Panc1 (cell line): ENCODE data around the gene TBC1D12. TPM values are rescaled to one million over a fixed set of nuclear protein-coding genes. Genes with fewer than 3 reads are reported as not detected.

ENCODE experiments used
- ATAC-seq: fragments of 200-7000 bp; cut with Tn5 transposase; 2 replicates; pipeline ENCODE4 v1.9.1; 2020; ENCODE audit warnings: mild to moderate bottlenecking, moderate library complexity
- BruUV-seq: library from RNA; stranded (reverse); fragments of 400-500 nt; replicated peaks from 2 replicates; lab custom pipeline; 2021; lab: Mats Ljungman, UMichigan
- CTCF ChIA-PET: fragments of 300-600 bp; sonication (Branson Sonifier 250); formaldehyde crosslinking; loops from one replicate; lab custom pipeline; 2022; ENCODE audit warnings: antibody characterized with exemption; lab: Charles Lee
- POLR2A ChIA-PET: fragments of 300-600 bp; sonication (Branson Sonifier 250); formaldehyde crosslinking; loops from one replicate; lab custom pipeline; 2022; ENCODE audit warnings: antibody characterized with exemption; lab: Charles Lee
- DNase-seq: peaks from one replicate; pipeline ENCODE4 v3.0.0-alpha.2; 2010; ENCODE audit warnings: low read depth, low spot score
- H3K27ac ChIP-seq: 2 replicates; pipeline ENCODE4 v1.5.1; 2011; ENCODE audit warnings: mild to moderate bottlenecking, low read length, inconsistent platforms
- H3K27me3 ChIP-seq: fragments of 200-500 bp; sonication (Bioruptor generic); 2 replicates; pipeline ENCODE4 v1.6.0; 2014; ENCODE audit warnings: low read length, inconsistent platforms; ENCODE audit not compliant: control insufficient read depth, insufficient read depth
- H3K36me3 ChIP-seq: fragments of 200-500 bp; sonication (Bioruptor generic); 2 replicates; pipeline ENCODE4 v1.5.1; 2014; ENCODE audit warnings: inconsistent platforms, mild to moderate bottlenecking, low read length, moderate library complexity; ENCODE audit not compliant: control insufficient read depth, insufficient read depth
- H3K4me1 ChIP-seq: 2 replicates; pipeline ENCODE4 v1.5.1; 2011; ENCODE audit warnings: inconsistent platforms, mild to moderate bottlenecking, low read length, moderate library complexity; ENCODE audit not compliant: control insufficient read depth, insufficient read depth
- H3K4me3 ChIP-seq, 2 experiments: 2 replicates each; pipeline ENCODE4 v1.5.1; 2011 to 2012; ENCODE audit warnings: low read depth in 2 of 2, low read length in 2 of 2, mild to moderate bottlenecking in 2 of 2, inconsistent platforms in 1 of 2, moderate library complexity in 1 of 2
- H3K9me3 ChIP-seq: fragments of 200-500 bp; sonication (Bioruptor generic); 2 replicates; pipeline ENCODE4 v1.5.1; 2014; ENCODE audit warnings: low read depth, mild to moderate bottlenecking, inconsistent platforms, low read length, moderate library complexity; ENCODE audit not compliant: control insufficient read depth, insufficient read depth
- CTCF ChIP-seq: fragments of 450-650 bp; IDR thresholded peaks from 2 replicates; pipeline ENCODE4 v1.5.1; 2017; ENCODE audit warnings: mild to moderate bottlenecking
- POLR2AphosphoS5 ChIP-seq: IDR thresholded peaks from 2 replicates; pipeline ENCODE4 v1.6.1; 2012; ENCODE audit warnings: mild to moderate bottlenecking, low read depth, low read length, moderate library complexity
- REST ChIP-seq, 2 experiments: IDR thresholded peaks; 2 replicates each; pipeline ENCODE4 v1.6.1; 2011 to 2012; ENCODE audit warnings: low read depth in 2 of 2, control low read depth in 1 of 2, low read length in 1 of 2, mild to moderate bottlenecking in 1 of 2, moderate library complexity in 1 of 2; ENCODE audit not compliant: insufficient read depth in 1 of 2
- SIN3A ChIP-seq: IDR thresholded peaks from 2 replicates; pipeline ENCODE4 v1.6.1; 2012; ENCODE audit warnings: low read depth, mild to moderate bottlenecking, low read length, moderate library complexity, borderline replicate concordance; ENCODE audit not compliant: insufficient read depth
- TCF7L2 ChIP-seq: IDR thresholded peaks from 2 replicates; pipeline ENCODE4 v1.6.1; 2011; ENCODE audit warnings: mild to moderate bottlenecking, low read depth, low read length, inconsistent platforms
- in situ Hi-C: cut with HindIII; loops from 2 replicates; pipeline ENCODE4 v1.10.0; 2016; ENCODE audit warnings: low sequenced_read_pairs, low pct_unique_long_range_greater_than_20kb
- intact Hi-C: fragments of 100-400 bp; cut with micrococcal nuclease; formaldehyde crosslinking; loops from one replicate; pipeline ENCODE4 v1.10.0; 2022; ENCODE audit not compliant: unreplicated experiment
- total RNA-seq: library from RNA; stranded (reverse); gene quantifications from one replicate; pipeline ENCODE4 v1.2.1, GENCODE V29; 2021; ENCODE audit not compliant: unreplicated experiment

Gene TBC1D12
- total RNA-seq, 1 experiment from 2014 or later = 23.7 TPM

- no peaks in the 10 kb centered on the region for H3K36me3 ChIP-seq
- in situ Hi-C loops = no loop called here
- intact Hi-C loops = no loop called here
- TF ChIP-seq REST (IDR thresholded peaks at IDR 0.05; ENCODE audit: insufficient read depth in 1 of 2, low read depth in 2 of 2, low read length in 1 of 2) (no peak), POLR2AphosphoS5 (no peak), SIN3A (no peak), TCF7L2 (no peak), CTCF (no peak)
- DNase-seq = no peak
- peaks cover 18% of the 10 kb centered on the region for H3K9me3 ChIP-seq
- H3K4me1 ChIP-seq = peaks cover 13% of the 10 kb centered on the region; the same call in 1 of the 2 replicates
- CTCF ChIA-PET = no interaction called here
- no peak for ATAC-seq
- no peak overlapping the region for H3K4me3 ChIP-seq
- no peak overlapping the region for H3K27ac ChIP-seq
- no peaks in the 10 kb centered on the region for H3K27me3 ChIP-seq
- TSS peak; percentile 3 for BruUV-seq
- POLR2A ChIA-PET = interaction anchor here (0.6 kb wide), 1 partner anchor 147 kb away, joined by 3 read pairs; no protein-coding TSS in a partner anchor
Measured at GRCh38 chr10:94420998-94421528, 18.7 kb downstream of the TBC1D12 start.

GRCh38 chr10:94423627-94424026 lies 21.3 kb downstream of the TBC1D12 start:
- no peaks in the 10 kb centered on the region for H3K36me3 ChIP-seq
- DNase-seq (no peak), ATAC-seq (no peak)
- no peak overlapping the region for H3K4me3 ChIP-seq
- H3K9me3 ChIP-seq = peaks cover 21% of the 10 kb centered on the region
- ChIA-PET POLR2A (interaction anchor here (0.6 to 1.2 kb wide), 2 partner anchors 11 to 29 kb away, joined by 3 to 4 read pairs; no protein-coding TSS in a partner anchor), CTCF (interaction anchor here (0.6 to 0.9 kb wide), 2 partner anchors 20 to 1680 kb away, joined by 3 read pairs; no protein-coding TSS in a partner anchor)
- in situ Hi-C loops = no loop called here
- no TSS peak for BruUV-seq
- H3K4me1 ChIP-seq = no peaks in the 10 kb centered on the region; the same call in 1 of the 2 replicates
- no peak overlapping the region for H3K27ac ChIP-seq
- no peak for TF ChIP-seq CTCF
- TF ChIP-seq TCF7L2 = no peak
- no peak for TF ChIP-seq REST (IDR thresholded peaks at IDR 0.05; ENCODE audit: insufficient read depth in 1 of 2, low read depth in 2 of 2, low read length in 1 of 2)
- no peak for TF ChIP-seq POLR2AphosphoS5
- no peak for TF ChIP-seq SIN3A
- H3K27me3 ChIP-seq = no peaks in the 10 kb centered on the region
- intact Hi-C loops = no loop called here
